Ascending aorta (tissue), 2 donors: ENCODE measurements around the gene MICU1. TPM values are rescaled to one million over a fixed set of nuclear protein-coding genes. Genes with fewer than 3 reads are reported as not detected.
"Not testable (repeated sequence)": the region's sequence is repeated elsewhere in the genome, so short reads cannot be mapped to it uniquely, and the experiment has no call there.

Source experiments
- DNase-seq, 2 donors: peaks; one replicate each; pipeline ENCODE4 v3.0.0-alpha.2; 2019; ENCODE audit warnings: low spot score in 2 of 2
- H3K27ac ChIP-seq, 2 donors: fragments of 200-600 bp; sonication (generic); one replicate each; pipeline ENCODE4 v1.5.1; 2016 to 2017; ENCODE audit warnings: mild to moderate bottlenecking in 1 of 2
- H3K27me3 ChIP-seq: fragments of 200-600 bp; sonication (generic); one replicate; pipeline ENCODE4 v1.5.1; 2017
- H3K36me3 ChIP-seq, 2 donors: fragments of 200-600 bp; sonication (generic); one replicate each; pipeline ENCODE4 v1.5.1; 2016
- H3K4me1 ChIP-seq, 2 donors: fragments of 200-600 bp; sonication (generic); one replicate each; pipeline ENCODE4 v1.5.1; 2016 to 2017; ENCODE audit warnings: mild to moderate bottlenecking in 1 of 2
- H3K4me3 ChIP-seq, 2 donors: fragments of 200-600 bp; sonication (generic); one replicate each; pipeline ENCODE4 v1.5.1; 2016 to 2017; ENCODE audit warnings: mild to moderate bottlenecking in 1 of 2
- H3K9me3 ChIP-seq, 2 donors: fragments of 200-600 bp; sonication (generic); one replicate each; pipeline ENCODE4 v1.5.1; 2016
- intact Hi-C: fragments of 100-400 bp; cut with DNase I; formaldehyde crosslinking; loops from one replicate; pipeline ENCODE4 v1.15.1; 2023
- total RNA-seq: library from RNA; depleted of rRNA; stranded (reverse); fragments of >200 nt; gene quantifications from one replicate; pipeline ENCODE4 v1.1.0, GENCODE V29; 2016
- TF ChIP-seq, protein P1 (sequence below), 3 experiments: fragments of 200-600 bp in 2 of 3; fragments of 450-650 bp in 1 of 3; sonication (generic) in 2 of 3; IDR thresholded peaks; one replicate each; pipeline ENCODE4 v1.5.1; 2016 to 2019; ENCODE audit warnings: antibody characterized with exemption in 3 of 3, mild to moderate bottlenecking in 1 of 3, moderate library complexity in 1 of 3

Gene MICU1
- total RNA-seq, 1 donor from 2014 or later, result 18.9 TPM

DNA sequence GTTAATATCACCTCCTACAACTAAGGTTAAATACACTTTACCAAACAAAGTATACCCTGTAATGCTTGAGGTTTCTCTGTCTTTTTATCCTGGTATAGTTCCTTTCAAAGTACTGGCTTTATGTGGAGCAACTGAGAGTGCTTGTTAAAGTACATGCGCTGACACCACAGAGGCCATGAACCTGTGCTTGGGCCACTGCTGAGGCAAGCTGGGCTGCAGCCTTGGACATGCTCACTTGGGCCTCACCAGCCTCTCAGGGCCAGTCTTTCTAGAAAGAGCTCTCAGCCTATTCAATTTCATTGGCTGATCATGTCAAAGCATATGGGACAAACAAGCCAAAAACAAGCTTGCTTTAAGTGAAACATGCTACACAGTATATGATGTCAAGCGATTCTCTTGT lies 145.0 kb downstream of the MICU1 start:
- TF ChIP-seq, protein P1, sequence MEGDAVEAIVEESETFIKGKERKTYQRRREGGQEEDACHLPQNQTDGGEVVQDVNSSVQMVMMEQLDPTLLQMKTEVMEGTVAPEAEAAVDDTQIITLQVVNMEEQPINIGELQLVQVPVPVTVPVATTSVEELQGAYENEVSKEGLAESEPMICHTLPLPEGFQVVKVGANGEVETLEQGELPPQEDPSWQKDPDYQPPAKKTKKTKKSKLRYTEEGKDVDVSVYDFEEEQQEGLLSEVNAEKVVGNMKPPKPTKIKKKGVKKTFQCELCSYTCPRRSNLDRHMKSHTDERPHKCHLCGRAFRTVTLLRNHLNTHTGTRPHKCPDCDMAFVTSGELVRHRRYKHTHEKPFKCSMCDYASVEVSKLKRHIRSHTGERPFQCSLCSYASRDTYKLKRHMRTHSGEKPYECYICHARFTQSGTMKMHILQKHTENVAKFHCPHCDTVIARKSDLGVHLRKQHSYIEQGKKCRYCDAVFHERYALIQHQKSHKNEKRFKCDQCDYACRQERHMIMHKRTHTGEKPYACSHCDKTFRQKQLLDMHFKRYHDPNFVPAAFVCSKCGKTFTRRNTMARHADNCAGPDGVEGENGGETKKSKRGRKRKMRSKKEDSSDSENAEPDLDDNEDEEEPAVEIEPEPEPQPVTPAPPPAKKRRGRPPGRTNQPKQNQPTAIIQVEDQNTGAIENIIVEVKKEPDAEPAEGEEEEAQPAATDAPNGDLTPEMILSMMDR (IDR thresholded peaks at IDR 0.05), result no peak
- DNase-seq, result no peak
- Histone ChIP-seq H3K27me3 (no peaks in the 10 kb centered on the region), H3K9me3 (no peaks in the 10 kb centered on the region), H3K4me1 (no peaks in the 10 kb centered on the region), H3K4me3 (no peak overlapping the region), H3K27ac (no peak overlapping the region), H3K36me3 (peaks cover 0 to 5% of the 10 kb centered on the region in 2 donors)
- intact Hi-C loops, result no loop called here

DNA sequence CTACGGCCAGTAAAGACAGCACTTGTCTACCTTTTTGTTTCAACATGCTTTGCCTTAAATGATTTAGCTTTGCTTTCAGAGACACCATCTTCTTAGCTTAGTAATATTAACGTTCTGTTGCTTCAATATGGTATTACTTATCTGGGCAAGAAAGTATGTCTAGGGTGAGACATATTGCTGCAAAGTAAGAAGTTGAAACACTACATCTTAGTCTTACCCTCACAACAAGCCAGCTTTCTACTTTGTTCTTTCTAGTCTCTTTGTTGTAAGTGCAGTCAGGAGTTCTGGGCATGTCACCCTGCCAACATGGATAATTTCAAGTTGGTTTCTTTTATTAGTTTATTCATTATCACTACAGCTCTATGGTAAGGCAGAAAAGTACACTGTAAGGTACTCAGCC lies 148.4 kb downstream of the MICU1 start:
- DNase-seq, result no peak
- H3K36me3 ChIP-seq, result peaks cover 8 to 28% of the 10 kb centered on the region in 2 donors
- H3K4me1 ChIP-seq, result no peaks in the 10 kb centered on the region
- no peaks in the 10 kb centered on the region for H3K9me3 ChIP-seq
- H3K27ac ChIP-seq, result no peak overlapping the region
- no peaks in the 10 kb centered on the region for H3K27me3 ChIP-seq
- intact Hi-C loops, result no loop called here
- no peak overlapping the region for H3K4me3 ChIP-seq
- TF ChIP-seq, protein P1 (IDR thresholded peaks at IDR 0.05), result no peak

DNA sequence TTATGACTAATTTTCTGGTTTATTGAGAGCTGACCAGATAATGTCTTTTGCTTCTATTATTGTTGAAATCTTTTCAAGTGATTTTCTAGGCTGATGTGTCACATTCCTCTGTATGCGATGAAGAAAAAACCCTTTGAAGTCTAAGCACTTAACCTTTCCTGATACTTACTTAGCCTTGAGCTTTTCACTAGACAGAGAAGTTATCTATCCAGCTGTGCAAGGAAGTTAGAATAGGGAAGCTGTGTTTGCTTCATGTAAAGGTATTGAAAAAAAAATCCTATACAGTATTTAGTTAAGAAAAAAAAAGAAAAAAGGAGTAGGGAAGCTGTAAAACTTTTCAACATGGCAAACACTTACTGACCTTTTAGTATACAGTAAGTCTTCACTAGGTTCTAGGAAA lies 153.6 kb downstream of the MICU1 start:
- H3K4me3 ChIP-seq, result no peak overlapping the region
- H3K36me3 ChIP-seq, result peaks cover 20 to 40% of the 10 kb centered on the region in 2 donors
- no peaks in the 10 kb centered on the region for H3K9me3 ChIP-seq
- intact Hi-C loops, result no loop called here
- DNase-seq, result no peak
- TF ChIP-seq, protein P1 (IDR thresholded peaks at IDR 0.05), result no peak
- H3K27ac ChIP-seq, result no peak overlapping the region
- H3K4me1 ChIP-seq, result no peaks in the 10 kb centered on the region
- no peaks in the 10 kb centered on the region for H3K27me3 ChIP-seq

DNA sequence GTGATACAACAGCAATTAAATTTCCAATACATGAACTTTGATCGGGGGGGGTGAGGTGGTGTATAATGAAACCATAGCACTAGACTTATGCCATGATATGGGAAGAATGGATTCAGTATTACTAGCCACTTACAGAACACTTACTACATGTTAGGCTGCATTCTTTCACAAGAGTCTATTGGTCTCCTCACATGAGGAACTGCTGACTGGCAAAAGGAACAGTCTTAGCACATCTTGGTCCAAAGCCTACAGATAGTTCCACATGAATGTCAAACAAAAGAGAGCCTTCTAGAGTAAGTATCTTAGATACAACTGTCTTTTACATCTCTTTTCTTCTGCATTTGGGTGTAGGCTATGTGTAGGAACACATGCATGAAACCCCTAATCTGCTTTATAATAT lies 155.2 kb downstream of the MICU1 start:
- Histone ChIP-seq H3K27me3 (no peaks in the 10 kb centered on the region), H3K4me3 (no peak overlapping the region), H3K4me1 (no peaks in the 10 kb centered on the region), H3K27ac (no peak overlapping the region), H3K9me3 (no peaks in the 10 kb centered on the region), H3K36me3 (peaks cover 20 to 40% of the 10 kb centered on the region in 2 donors)
- no peak for DNase-seq
- TF ChIP-seq, protein P1 (IDR thresholded peaks at IDR 0.05), result no peak
- intact Hi-C loops, result no loop called here

DNA sequence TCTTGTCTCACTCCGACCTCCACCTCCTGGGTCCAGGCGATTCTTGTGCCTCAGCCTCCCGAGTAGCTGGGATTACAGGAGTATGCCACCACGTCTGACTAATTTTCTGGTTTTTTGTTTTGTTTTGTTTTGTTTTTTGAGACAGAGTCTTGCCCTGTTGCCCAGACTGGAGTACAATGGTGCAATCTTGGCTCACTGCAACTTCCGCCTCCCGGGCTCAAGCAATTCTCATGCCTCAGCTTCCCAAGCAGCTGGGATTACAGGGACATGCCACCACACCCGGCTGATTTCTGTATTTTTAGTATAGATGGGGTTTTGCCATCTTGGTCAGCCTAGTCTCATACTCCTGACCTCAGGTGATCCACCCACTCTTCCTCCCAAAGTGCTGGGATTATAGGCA lies 158.8 kb downstream of the MICU1 start:
- H3K4me3 ChIP-seq, H3K4me1 ChIP-seq, intact Hi-C loops, H3K27ac ChIP-seq, H3K27me3 ChIP-seq, DNase-seq, H3K9me3 ChIP-seq: not testable (repeated sequence)
- peaks cover 12 to 13% of the 10 kb centered on the region in 2 donors for H3K36me3 ChIP-seq

DNA sequence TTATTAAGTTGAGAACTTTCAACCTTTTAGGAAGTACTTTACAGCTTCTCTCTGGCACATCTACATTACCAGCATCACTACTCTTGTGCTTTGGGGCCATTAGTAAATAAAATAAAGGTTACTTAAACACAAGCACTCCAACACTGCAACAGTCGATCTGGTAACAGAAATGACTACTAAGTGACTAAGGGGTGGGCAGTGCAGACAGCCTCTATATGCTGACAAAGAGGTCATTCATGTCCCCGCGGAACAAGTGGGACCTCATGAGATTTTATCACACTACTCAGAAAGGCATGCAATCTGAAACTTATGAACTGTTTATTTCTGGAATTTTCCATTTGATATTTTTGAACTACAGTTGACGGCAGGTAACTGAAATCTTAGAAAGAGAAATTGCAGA lies 159.9 kb downstream of the MICU1 start:
- H3K27me3 ChIP-seq, result no peaks in the 10 kb centered on the region
- H3K4me3 ChIP-seq, result no peak overlapping the region
- peaks cover 2 to 6% of the 10 kb centered on the region in 2 donors for H3K36me3 ChIP-seq
- H3K9me3 ChIP-seq, result no peaks in the 10 kb centered on the region
- intact Hi-C loops, result no loop called here
- H3K27ac ChIP-seq, result no peak overlapping the region
- TF ChIP-seq, protein P1 (IDR thresholded peaks at IDR 0.05), result no peak
- DNase-seq, result no peak
- no peaks in the 10 kb centered on the region for H3K4me1 ChIP-seq
